ENCODE results near the gene TMEM220.

DNA sequence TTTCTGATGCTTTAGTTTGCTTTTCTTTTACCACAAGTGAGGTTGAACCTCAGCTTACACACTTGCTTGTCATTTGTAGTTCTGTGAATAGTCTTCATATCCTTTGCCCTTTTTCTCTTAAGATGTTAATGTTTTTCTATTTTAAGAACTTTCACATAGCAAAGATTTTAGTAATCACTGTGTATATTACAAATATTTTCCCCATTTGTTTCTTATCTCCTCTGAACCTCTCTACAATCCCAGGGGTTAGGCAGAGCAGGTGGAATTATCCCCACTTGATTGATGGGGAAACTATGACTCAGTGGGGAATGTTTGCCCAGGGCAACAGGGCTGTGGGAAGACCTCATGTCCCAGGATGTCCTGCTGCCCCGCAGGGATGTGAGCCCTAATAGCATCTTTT, 61.0 kb downstream of the TMEM220 start:
- TF ChIP-seq, protein P1, sequence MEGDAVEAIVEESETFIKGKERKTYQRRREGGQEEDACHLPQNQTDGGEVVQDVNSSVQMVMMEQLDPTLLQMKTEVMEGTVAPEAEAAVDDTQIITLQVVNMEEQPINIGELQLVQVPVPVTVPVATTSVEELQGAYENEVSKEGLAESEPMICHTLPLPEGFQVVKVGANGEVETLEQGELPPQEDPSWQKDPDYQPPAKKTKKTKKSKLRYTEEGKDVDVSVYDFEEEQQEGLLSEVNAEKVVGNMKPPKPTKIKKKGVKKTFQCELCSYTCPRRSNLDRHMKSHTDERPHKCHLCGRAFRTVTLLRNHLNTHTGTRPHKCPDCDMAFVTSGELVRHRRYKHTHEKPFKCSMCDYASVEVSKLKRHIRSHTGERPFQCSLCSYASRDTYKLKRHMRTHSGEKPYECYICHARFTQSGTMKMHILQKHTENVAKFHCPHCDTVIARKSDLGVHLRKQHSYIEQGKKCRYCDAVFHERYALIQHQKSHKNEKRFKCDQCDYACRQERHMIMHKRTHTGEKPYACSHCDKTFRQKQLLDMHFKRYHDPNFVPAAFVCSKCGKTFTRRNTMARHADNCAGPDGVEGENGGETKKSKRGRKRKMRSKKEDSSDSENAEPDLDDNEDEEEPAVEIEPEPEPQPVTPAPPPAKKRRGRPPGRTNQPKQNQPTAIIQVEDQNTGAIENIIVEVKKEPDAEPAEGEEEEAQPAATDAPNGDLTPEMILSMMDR (IDR thresholded peaks at IDR 0.05; ENCODE audit: low read length) = no peak
- no peak for TF ChIP-seq EZH2 (optimal IDR thresholded peaks at IDR 0.05; ENCODE audit: low read depth, low read length)

Measured in MM.1S (cell line).